Esophagus squamous epithelium (tissue), 5 donors: ENCODE results near the gene ZNF860. TPM values are rescaled to one million over a fixed set of nuclear protein-coding genes. Genes with fewer than 3 reads are reported as not detected.
"Not testable (repeated sequence)": the region's sequence is repeated elsewhere in the genome, so short reads cannot be mapped to it uniquely, and the experiment has no call there.

ENCODE experiments used
- DNase-seq: peaks from one replicate; lab custom pipeline; 2025; lab: John Stamatoyannopoulos, UW
- H3K27ac ChIP-seq, 4 donors: fragments of 200-600 bp; sonication (generic); one replicate each; pipeline ENCODE4 v1.5.1; 2016 to 2019; ENCODE audit warnings: mild to moderate bottlenecking in 1 of 4
- H3K27me3 ChIP-seq, 4 donors: fragments of 200-600 bp; sonication (generic); 1 replicate in 3 of 4; 2 replicates in 1 of 4; pipeline versions ENCODE4 v1.5.1 to v1.6.0; 2017 to 2021; ENCODE audit warnings: antibody characterized with exemption in 1 of 4
- H3K36me3 ChIP-seq, 3 donors: fragments of 200-600 bp; sonication (generic); one replicate each; pipeline ENCODE4 v1.5.1; 2016 to 2019
- H3K4me1 ChIP-seq, 3 donors: fragments of 200-600 bp; sonication (generic); one replicate each; pipeline ENCODE4 v1.5.1; 2017 to 2019
- H3K4me3 ChIP-seq, 4 donors: fragments of 200-600 bp; sonication (generic); 1 replicate in 3 of 4; 2 replicates in 1 of 4; pipeline ENCODE4 v1.5.1; 2016 to 2019; ENCODE audit warnings: mild to moderate bottlenecking in 2 of 4, moderate library complexity in 1 of 4
- H3K9me3 ChIP-seq, 3 donors: fragments of 200-600 bp; sonication (generic); one replicate each; pipeline ENCODE4 v1.5.1; 2016 to 2019
- POLR2A ChIP-seq, 4 donors: fragments of 450-650 bp; IDR thresholded peaks; one replicate each; pipeline ENCODE4 v1.6.1; 2017; ENCODE audit warnings: antibody characterized with exemption in 4 of 4, mild to moderate bottlenecking in 4 of 4, moderate library complexity in 3 of 4
- WGBS, 2 donors: methylation state at CpG; one replicate each; pipeline ENCODE4 v1.1.5; 2018; 5-methylcytosine and 5-hydroxymethylcytosine counted together
- intact Hi-C: fragments of 100-400 bp; cut with DNase I; formaldehyde crosslinking; loops from one replicate; pipeline ENCODE4 v1.15.0; 2022
- total RNA-seq, 4 donors: library from RNA; depleted of rRNA; stranded (reverse); fragments of >200 nt; gene quantifications; one replicate each; pipeline ENCODE4 v1.1.0, GENCODE V29; 2016
- TF ChIP-seq, protein P1 (sequence below), 6 experiments: fragments of 450-650 bp in 4 of 6; fragments of 200-600 bp in 2 of 6; sonication (generic) in 2 of 6; IDR thresholded peaks; one replicate each; pipeline ENCODE4 v1.5.1; 2016 to 2019; ENCODE audit warnings: antibody characterized with exemption in 6 of 6, mild to moderate bottlenecking in 4 of 6, moderate library complexity in 4 of 6
- donor health status: DM: yes; HTN: yes; CAD: no.

Gene ZNF860
- total RNA-seq, 4 donors from 2014 or later: 2.5 to 7.2 (median 4.6) TPM

DNA sequence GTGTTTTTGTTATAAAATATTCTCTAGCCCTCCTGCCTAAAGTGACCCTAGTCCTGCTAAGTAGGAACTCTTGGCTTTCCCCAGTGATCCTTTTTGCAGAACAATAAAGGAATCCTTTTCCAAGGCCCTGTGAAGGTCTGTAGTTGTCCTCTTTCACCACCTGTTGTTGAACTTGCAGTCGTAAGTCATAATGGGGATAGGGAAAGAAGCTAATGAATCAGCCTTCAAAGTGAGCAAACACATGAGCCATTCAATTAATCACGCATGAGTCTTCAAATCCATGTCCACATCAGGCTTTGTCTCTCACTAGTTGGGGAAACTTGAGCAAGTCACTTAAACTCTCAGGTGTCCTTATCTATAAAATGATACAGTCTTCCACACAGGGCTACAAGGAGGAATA, 27.6 kb downstream of the ZNF860 start:
- H3K27me3 ChIP-seq: no peaks in the 10 kb centered on the region
- intact Hi-C loops: no loop called here
- no peaks in the 10 kb centered on the region for H3K36me3 ChIP-seq
- 54 to 78% methylated on average over 2 of the region's 2 CpGs for WGBS, 2 donors
- H3K4me3 ChIP-seq: no peak overlapping the region
- no peak for DNase-seq
- TF ChIP-seq POLR2A (IDR thresholded peaks at IDR 0.05): no peak
- TF ChIP-seq, protein P1, sequence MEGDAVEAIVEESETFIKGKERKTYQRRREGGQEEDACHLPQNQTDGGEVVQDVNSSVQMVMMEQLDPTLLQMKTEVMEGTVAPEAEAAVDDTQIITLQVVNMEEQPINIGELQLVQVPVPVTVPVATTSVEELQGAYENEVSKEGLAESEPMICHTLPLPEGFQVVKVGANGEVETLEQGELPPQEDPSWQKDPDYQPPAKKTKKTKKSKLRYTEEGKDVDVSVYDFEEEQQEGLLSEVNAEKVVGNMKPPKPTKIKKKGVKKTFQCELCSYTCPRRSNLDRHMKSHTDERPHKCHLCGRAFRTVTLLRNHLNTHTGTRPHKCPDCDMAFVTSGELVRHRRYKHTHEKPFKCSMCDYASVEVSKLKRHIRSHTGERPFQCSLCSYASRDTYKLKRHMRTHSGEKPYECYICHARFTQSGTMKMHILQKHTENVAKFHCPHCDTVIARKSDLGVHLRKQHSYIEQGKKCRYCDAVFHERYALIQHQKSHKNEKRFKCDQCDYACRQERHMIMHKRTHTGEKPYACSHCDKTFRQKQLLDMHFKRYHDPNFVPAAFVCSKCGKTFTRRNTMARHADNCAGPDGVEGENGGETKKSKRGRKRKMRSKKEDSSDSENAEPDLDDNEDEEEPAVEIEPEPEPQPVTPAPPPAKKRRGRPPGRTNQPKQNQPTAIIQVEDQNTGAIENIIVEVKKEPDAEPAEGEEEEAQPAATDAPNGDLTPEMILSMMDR (IDR thresholded peaks at IDR 0.05): no peak
- H3K27ac ChIP-seq: no peak overlapping the region
- no peaks in the 10 kb centered on the region for H3K9me3 ChIP-seq
- peaks cover 2 to 12% (median 3%) of the 10 kb centered on the region in 3 donors for H3K4me1 ChIP-seq

DNA sequence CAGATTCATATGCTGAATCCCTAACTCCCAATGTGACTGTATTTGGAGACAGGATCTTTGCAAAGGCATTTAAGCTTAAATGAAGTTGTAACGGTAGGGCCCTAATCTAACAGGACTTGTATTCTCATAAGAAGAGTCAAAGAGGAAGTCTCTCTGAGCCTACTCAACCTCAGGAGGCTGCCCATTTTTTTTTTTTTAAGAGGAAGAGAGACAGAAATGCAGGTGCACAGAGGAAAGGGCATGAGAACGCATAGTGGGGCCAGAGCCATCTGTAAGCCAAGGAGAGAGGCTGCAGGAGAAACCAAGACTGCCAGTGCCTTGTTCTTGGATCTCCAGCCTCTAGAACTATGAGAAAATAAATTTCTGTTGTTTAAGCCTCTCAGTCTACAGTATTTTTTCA, 28.4 kb downstream of the ZNF860 start:
- H3K4me1 ChIP-seq: peaks cover 0 to 6% (median 0%) of the 10 kb centered on the region in 3 donors
- intact Hi-C loops: no loop called here
- WGBS, 2 donors: 74 to 96% methylated on average over 2 of the region's 2 CpGs
- no peak overlapping the region for H3K27ac ChIP-seq
- DNase-seq: no peak
- H3K9me3 ChIP-seq: no peaks in the 10 kb centered on the region
- H3K4me3 ChIP-seq: no peak overlapping the region
- no peak for TF ChIP-seq POLR2A (IDR thresholded peaks at IDR 0.05)
- TF ChIP-seq, protein P1 (IDR thresholded peaks at IDR 0.05): no peak
- no peaks in the 10 kb centered on the region for H3K36me3 ChIP-seq
- H3K27me3 ChIP-seq: no peaks in the 10 kb centered on the region

DNA sequence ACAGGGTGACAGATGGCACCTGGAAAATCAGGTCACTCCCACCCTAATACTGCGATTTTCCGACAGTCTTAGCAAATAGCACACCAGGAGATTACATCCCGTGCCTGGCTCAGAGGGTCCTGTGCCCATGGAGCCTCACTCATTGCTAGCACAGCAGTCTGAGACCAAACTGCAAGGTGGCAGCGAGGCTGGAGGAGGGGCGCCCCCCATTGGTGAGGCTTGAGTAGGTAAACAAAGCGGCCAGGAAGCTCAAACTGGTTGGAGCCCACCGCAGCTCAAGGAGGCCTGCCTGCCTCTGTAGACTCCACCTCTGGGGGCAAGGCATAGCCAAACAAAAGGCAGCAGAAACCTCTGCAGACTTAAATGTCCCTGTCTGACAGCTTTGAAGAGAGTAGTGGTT, 29.1 kb downstream of the ZNF860 start:
- H3K27me3 ChIP-seq, H3K9me3 ChIP-seq, H3K4me3 ChIP-seq, H3K27ac ChIP-seq, H3K4me1 ChIP-seq, intact Hi-C loops, DNase-seq, H3K36me3 ChIP-seq: not testable (repeated sequence)
- 96 to 100% methylated on average over 3 to 4 of the region's 7 CpGs for WGBS, 2 donors

DNA sequence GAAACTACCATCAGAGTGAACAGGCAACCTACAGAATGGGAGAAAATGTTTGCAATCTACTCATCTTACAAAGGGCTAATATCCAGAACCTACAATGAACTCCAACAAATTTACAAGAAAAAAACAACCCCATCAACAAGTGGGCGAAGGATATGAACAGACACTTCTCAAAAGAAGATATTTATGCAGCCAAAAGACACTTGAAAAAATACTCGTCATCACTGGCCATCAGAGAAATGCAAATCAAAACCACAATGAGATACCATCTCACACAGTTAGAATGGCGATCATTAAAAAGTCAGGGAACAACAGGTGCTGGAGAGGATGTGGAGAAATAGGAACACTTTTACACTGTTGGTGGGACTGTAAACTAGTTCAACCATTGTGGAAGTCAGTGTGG, 34.1 kb downstream of the ZNF860 start:
- H3K27ac ChIP-seq, DNase-seq, H3K36me3 ChIP-seq, intact Hi-C loops, H3K4me3 ChIP-seq, H3K9me3 ChIP-seq, H3K27me3 ChIP-seq: not testable (repeated sequence)
- H3K4me1 ChIP-seq: peaks cover 0 to 13% (median 0%) of the 10 kb centered on the region in 3 donors
- WGBS, 2 donors: 68 to 90% methylated on average over 3 of the region's 3 CpGs

DNA sequence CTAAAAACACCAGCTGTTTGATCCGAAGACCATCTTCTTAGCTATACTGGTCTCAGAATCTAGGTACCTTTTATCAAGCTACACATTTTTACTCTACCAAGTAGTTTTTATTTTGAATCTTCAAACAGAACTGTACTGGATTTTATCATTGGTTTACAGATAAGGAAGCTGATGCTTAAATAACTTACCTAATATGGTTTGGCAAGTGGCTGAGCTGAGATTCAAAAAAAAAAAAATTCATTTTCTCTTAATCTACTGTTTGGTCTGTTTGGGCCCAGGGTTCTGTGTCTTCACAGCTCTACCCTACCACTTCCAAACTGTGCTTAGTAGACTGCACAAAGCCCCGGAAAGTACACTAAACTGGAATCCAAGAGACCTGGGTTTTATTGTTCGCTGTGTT, 35.7 kb downstream of the ZNF860 start:
- Histone ChIP-seq H3K27me3 (no peaks in the 10 kb centered on the region), H3K4me1 (peaks cover 0 to 13% (median 0%) of the 10 kb centered on the region in 3 donors), H3K36me3 (no peaks in the 10 kb centered on the region), H3K4me3 (no peak overlapping the region), H3K27ac (peak overlapping the region in 2 of 4 donors; percentile 14 to 26), H3K9me3 (no peaks in the 10 kb centered on the region)
- intact Hi-C loops: no loop called here
- TF ChIP-seq, protein P1 (IDR thresholded peaks at IDR 0.05): no peak
- TF ChIP-seq POLR2A (IDR thresholded peaks at IDR 0.05): no peak
- WGBS, 2 donors: 78 to 88% methylated on average over 3 of the region's 3 CpGs
- DNase-seq: no peak

GRCh38 chr3:32018757-32019564, 37.4 kb downstream of the ZNF860 start:
- no peak for DNase-seq
- intact Hi-C loops: no loop called here
- H3K27ac ChIP-seq: peak overlapping the region in 1 of 4 donors; percentile 26
- no peaks in the 10 kb centered on the region for H3K27me3 ChIP-seq
- no peaks in the 10 kb centered on the region for H3K36me3 ChIP-seq
- no peak overlapping the region for H3K4me3 ChIP-seq
- WGBS, 2 donors: 34 to 39% methylated on average over 5 of the region's 5 CpGs
- TF ChIP-seq, protein P1 (IDR thresholded peaks at IDR 0.05): peak; percentile 73 to 89 (median 80)
- TF ChIP-seq POLR2A (IDR thresholded peaks at IDR 0.05): no peak
- H3K9me3 ChIP-seq: no peaks in the 10 kb centered on the region
- H3K4me1 ChIP-seq: peaks cover 0 to 13% (median 0%) of the 10 kb centered on the region in 3 donors
